Skeletal muscle satellite cell (primary cell): ENCODE results near the gene PAQR3.

Experiments used
- H3K27me3 ChIP-seq: 2 replicates; pipeline ENCODE4 v1.7.0; 2013; ENCODE audit warnings: low read length; ENCODE audit not compliant: control insufficient read depth, insufficient read depth
- H3K36me3 ChIP-seq: 2 replicates; pipeline ENCODE4 v1.7.0; 2013; ENCODE audit warnings: mild to moderate bottlenecking, control low read depth, low read length; ENCODE audit not compliant: insufficient read depth
- H3K4me1 ChIP-seq: 2 replicates; pipeline ENCODE4 v1.7.0; 2013; ENCODE audit warnings: low read length; ENCODE audit not compliant: control insufficient read depth, insufficient read depth
- H3K4me2 ChIP-seq: 2 replicates; pipeline ENCODE4 v1.7.0; 2013; ENCODE audit warnings: mild to moderate bottlenecking, low read length
- H3K4me3 ChIP-seq: 2 replicates; pipeline ENCODE4 v1.7.0; 2013; ENCODE audit warnings: low read length
- H3K9ac ChIP-seq: 2 replicates; pipeline ENCODE4 v1.7.0; 2013; ENCODE audit warnings: mild to moderate bottlenecking, low read depth, low read length, moderate library complexity
- H3K9me3 ChIP-seq: replicated peaks from 2 replicates; pipeline ENCODE4 v1.7.0; 2013; ENCODE audit warnings: mild to moderate bottlenecking, control low read depth, low read length

PAQR3 gene

GRCh38 chr4:78951862-78952472 is 12.7 kb upstream of the PAQR3 start:
- no peaks in the 10 kb centered on the region for H3K9me3 ChIP-seq
- H3K9ac ChIP-seq, result no peak overlapping the region
- H3K27me3 ChIP-seq, result no peaks in the 10 kb centered on the region
- no peak overlapping the region for H3K4me3 ChIP-seq
- H3K4me1 ChIP-seq, result no peaks in the 10 kb centered on the region
- H3K36me3 ChIP-seq, result no peaks in the 10 kb centered on the region
- H3K4me2 ChIP-seq, result no peak overlapping the region

DNA sequence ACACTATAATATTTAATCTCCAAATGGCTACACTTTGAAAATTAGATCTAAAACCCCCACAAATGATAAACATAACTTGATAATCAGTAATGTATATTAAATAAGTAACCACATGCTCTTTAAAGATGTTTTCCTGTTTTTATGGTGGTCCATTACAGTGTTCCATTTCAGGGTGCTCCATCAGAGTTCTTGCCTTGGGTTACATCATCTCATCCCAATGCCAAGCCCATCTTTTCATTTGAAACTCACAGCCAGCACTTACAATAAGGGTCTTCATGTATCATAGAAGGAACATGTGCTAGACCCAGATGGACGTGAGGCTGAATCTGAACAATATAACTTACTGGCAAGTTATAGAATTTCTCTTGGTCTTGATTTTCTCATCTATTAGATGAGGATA is 10.5 kb upstream of the PAQR3 start:
- Histone ChIP-seq H3K9ac (no peak overlapping the region), H3K36me3 (no peaks in the 10 kb centered on the region), H3K27me3 (no peaks in the 10 kb centered on the region), H3K4me1 (no peaks in the 10 kb centered on the region), H3K4me2 (no peak overlapping the region), H3K9me3 (no peaks in the 10 kb centered on the region), H3K4me3 (no peak overlapping the region)

GRCh38 chr4:78945651-78946179 is 6.5 kb upstream of the PAQR3 start:
- no peak overlapping the region for H3K9ac ChIP-seq
- H3K4me1 ChIP-seq, result no peaks in the 10 kb centered on the region
- no peak overlapping the region for H3K4me3 ChIP-seq
- no peaks in the 10 kb centered on the region for H3K36me3 ChIP-seq
- H3K9me3 ChIP-seq, result no peaks in the 10 kb centered on the region
- no peaks in the 10 kb centered on the region for H3K27me3 ChIP-seq
- H3K4me2 ChIP-seq, result no peak overlapping the region

DNA sequence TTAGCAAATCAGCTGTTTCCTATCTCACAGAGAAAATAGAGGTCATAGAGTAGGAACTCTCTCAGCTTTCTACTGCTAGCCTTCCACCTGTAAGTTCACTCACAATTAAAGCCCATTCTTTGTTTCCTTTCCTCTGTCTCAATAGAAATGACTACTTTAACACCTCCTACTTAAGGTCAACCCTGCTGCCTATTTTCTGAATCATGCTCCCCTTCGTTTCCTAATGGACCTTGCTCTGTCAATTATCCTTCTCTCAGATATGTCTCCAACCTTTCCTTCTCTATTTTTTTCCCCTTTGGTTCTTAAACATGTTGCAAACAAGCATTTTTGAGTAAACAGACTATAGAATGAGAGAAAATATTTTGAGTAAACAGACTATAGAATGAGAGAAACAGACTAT is 5.1 kb upstream of the PAQR3 start:
- Histone ChIP-seq H3K4me3 (no peak overlapping the region), H3K4me1 (peaks cover 4% of the 10 kb centered on the region), H3K4me2 (no peak overlapping the region), H3K9ac (no peak overlapping the region), H3K36me3 (no peaks in the 10 kb centered on the region), H3K27me3 (no peaks in the 10 kb centered on the region), H3K9me3 (no peaks in the 10 kb centered on the region)

GRCh38 chr4:78940752-78941151 is 1.5 kb upstream of the PAQR3 start:
- peaks cover 15% of the 10 kb centered on the region for H3K4me1 ChIP-seq
- no peak overlapping the region for H3K4me2 ChIP-seq
- H3K9ac ChIP-seq, result no peak overlapping the region
- H3K36me3 ChIP-seq, result no peaks in the 10 kb centered on the region
- no peaks in the 10 kb centered on the region for H3K9me3 ChIP-seq
- H3K27me3 ChIP-seq, result no peaks in the 10 kb centered on the region
- H3K4me3 ChIP-seq, result no peak overlapping the region

DNA sequence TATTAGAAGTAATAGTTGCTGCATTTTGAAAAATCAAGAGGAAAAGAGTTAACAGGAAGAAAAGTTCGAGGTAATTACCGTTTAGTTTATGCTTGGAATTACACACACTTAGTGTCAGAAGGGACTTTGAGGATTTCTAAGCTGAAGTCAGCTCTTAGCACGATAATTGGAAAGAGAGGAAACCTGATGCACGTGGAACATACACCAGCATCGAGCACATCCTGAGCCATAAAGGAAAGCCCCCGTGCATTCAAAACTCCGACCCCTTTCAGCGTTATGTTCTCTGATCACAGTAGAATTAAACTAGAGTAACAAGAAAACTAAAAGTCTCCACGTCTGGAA is 400 bp upstream of the PAQR3 start:
- Histone ChIP-seq H3K9ac (peak overlapping the region; percentile 90), H3K9me3 (no peaks in the 10 kb centered on the region)

GRCh38 chr4:78938474-78938867 is 767 bp downstream of the PAQR3 start:
- H3K9me3 ChIP-seq, result no peaks in the 10 kb centered on the region
- H3K4me2 ChIP-seq, result peak overlapping the region; percentile 92
- H3K36me3 ChIP-seq, result no peaks in the 10 kb centered on the region
- peak overlapping the region; percentile 90 for H3K9ac ChIP-seq
- peak overlapping the region; percentile 97 for H3K4me3 ChIP-seq
- H3K27me3 ChIP-seq, result no peaks in the 10 kb centered on the region
- H3K4me1 ChIP-seq, result peaks cover 15% of the 10 kb centered on the region

More for the DNA sequence above, 400 bp upstream of the PAQR3 start:
- no peaks in the 10 kb centered on the region for H3K36me3 ChIP-seq
- H3K4me3 ChIP-seq, result peak overlapping the region; percentile 97
- H3K27me3 ChIP-seq, result no peaks in the 10 kb centered on the region
- H3K4me1 ChIP-seq, result peaks cover 15% of the 10 kb centered on the region
- peak overlapping the region; percentile 92 for H3K4me2 ChIP-seq

DNA sequence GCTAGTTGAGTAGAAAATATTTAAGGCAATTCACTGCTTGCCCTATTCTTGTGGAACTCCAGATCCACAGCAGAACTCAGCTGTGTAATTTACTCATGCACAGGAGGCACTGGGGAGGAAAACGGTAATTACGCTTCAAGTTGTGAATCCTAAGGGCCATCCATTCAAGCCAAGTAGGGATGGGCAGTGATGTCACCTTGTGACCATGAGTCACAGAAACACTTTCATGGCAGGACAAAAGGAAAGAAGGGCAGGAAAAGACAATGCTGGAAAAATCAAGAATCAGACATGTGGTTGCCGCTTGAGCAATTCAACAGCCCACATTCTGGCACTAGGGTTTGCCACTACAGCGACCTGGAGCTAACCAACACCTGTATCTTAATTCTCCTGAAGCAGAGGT is 1.4 kb downstream of the PAQR3 start:
- H3K4me2 ChIP-seq, result peak overlapping the region; percentile 92
- no peaks in the 10 kb centered on the region for H3K9me3 ChIP-seq
- no peaks in the 10 kb centered on the region for H3K36me3 ChIP-seq
- no peaks in the 10 kb centered on the region for H3K27me3 ChIP-seq
- peaks cover 15% of the 10 kb centered on the region for H3K4me1 ChIP-seq
- peak overlapping the region; percentile 97 for H3K4me3 ChIP-seq
- H3K9ac ChIP-seq, result peak overlapping the region; percentile 90

DNA sequence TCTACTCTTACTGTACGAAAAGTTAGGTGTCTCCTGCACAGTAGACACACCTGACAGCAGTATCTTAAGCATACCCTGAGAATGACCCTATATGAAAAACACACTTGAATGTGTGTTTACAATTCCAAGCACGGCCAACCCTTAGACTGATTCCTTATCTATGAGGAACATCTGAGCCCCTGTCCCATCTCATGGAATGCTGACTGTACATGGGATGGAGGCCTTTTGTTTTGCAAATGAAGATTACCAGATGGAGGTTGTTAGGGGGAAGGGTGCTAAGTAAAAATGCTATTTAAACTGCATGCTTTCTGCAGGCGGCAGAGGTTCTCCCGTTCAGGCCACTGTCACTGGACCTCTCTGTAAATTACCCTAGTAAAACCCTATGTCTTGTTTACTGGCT is 2.2 kb downstream of the PAQR3 start:
- Histone ChIP-seq H3K27me3 (no peaks in the 10 kb centered on the region), H3K4me1 (peaks cover 15% of the 10 kb centered on the region), H3K4me3 (no peak overlapping the region), H3K36me3 (peaks cover 3% of the 10 kb centered on the region), H3K9me3 (no peaks in the 10 kb centered on the region), H3K4me2 (no peak overlapping the region), H3K9ac (no peak overlapping the region)

- Histone ChIP-seq H3K36me3 (peaks cover 33% of the 10 kb centered on the region), H3K27me3 (no peaks in the 10 kb centered on the region), H3K4me2 (no peak overlapping the region), H3K4me3 (no peak overlapping the region), H3K9ac (no peak overlapping the region), H3K4me1 (no peaks in the 10 kb centered on the region), H3K9me3 (no peaks in the 10 kb centered on the region)
Measured at GRCh38 chr4:78930016-78930629, 9.1 kb downstream of the PAQR3 start.

DNA sequence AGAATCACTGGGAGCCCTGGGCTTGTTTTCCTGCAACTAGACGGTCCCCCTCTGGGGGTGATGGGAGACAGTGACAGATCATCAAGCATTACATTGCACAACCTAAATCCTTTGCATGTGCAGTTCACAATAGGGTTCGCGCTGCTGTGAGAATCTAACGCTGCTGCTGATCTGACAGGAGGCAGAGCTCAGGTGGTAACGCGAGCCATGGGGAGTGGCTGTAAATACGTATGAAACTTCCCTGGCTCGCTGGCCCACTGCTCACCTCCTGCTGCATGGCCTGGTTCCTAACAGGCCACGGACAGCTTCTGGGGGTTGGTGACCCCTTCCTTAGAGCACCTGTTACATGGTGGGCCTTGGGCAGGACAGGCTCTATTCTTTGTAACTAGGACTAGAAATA is 10.4 kb downstream of the PAQR3 start:
- H3K27me3 ChIP-seq, result no peaks in the 10 kb centered on the region
- H3K4me1 ChIP-seq, result no peaks in the 10 kb centered on the region
- H3K4me3 ChIP-seq, result no peak overlapping the region
- H3K9me3 ChIP-seq, result no peaks in the 10 kb centered on the region
- H3K9ac ChIP-seq, result no peak overlapping the region
- peaks cover 33% of the 10 kb centered on the region for H3K36me3 ChIP-seq
- H3K4me2 ChIP-seq, result no peak overlapping the region

DNA sequence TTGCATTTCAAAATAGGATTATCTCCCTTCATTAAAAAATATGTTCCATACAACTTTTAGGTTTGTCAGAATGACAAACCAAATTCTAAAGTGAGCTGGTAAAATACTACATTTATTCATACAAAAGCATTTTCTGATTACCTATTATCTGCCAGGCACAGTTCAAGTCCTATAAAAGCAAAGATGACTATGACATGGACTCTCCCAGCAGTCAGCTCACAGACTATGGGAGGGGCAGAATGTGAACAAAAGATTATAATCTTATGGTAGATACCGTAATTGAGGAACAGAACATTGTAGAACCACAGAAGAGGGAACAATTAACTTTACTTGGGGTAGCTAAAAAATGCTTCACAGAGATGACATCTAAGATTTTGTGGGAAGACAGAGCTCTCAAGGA is 12.4 kb downstream of the PAQR3 start:
- Histone ChIP-seq H3K9me3 (no peaks in the 10 kb centered on the region), H3K27me3 (no peaks in the 10 kb centered on the region), H3K9ac (no peak overlapping the region), H3K4me1 (peaks cover 10% of the 10 kb centered on the region), H3K4me3 (no peak overlapping the region), H3K36me3 (peaks cover 29% of the 10 kb centered on the region), H3K4me2 (no peak overlapping the region)
